Panc1 (cell line): ENCODE measurements around the gene FBXO42. TPM values are rescaled to one million over a fixed set of nuclear protein-coding genes. Genes with fewer than 3 reads are reported as not detected.
A peak's percentile ranks its signal among the peaks of the same experiment; 100 is the strongest.

Experiments
- ATAC-seq: fragments of 200-7000 bp; cut with Tn5 transposase; 2 replicates; pipeline ENCODE4 v1.9.1; 2020; ENCODE audit warnings: mild to moderate bottlenecking, moderate library complexity
- BruUV-seq: library from RNA; stranded (reverse); fragments of 400-500 nt; replicated peaks from 2 replicates; lab custom pipeline; 2021; lab: Mats Ljungman, UMichigan
- CTCF ChIA-PET: fragments of 300-600 bp; sonication (Branson Sonifier 250); formaldehyde crosslinking; loops from one replicate; lab custom pipeline; 2022; ENCODE audit warnings: antibody characterized with exemption; lab: Charles Lee
- POLR2A ChIA-PET: fragments of 300-600 bp; sonication (Branson Sonifier 250); formaldehyde crosslinking; loops from one replicate; lab custom pipeline; 2022; ENCODE audit warnings: antibody characterized with exemption; lab: Charles Lee
- DNase-seq: peaks from one replicate; pipeline ENCODE4 v3.0.0-alpha.2; 2010; ENCODE audit warnings: low read depth, low spot score
- H3K27ac ChIP-seq: 2 replicates; pipeline ENCODE4 v1.5.1; 2011; ENCODE audit warnings: mild to moderate bottlenecking, low read length, inconsistent platforms
- H3K27me3 ChIP-seq: fragments of 200-500 bp; sonication (Bioruptor generic); 2 replicates; pipeline ENCODE4 v1.6.0; 2014; ENCODE audit warnings: low read length, inconsistent platforms; ENCODE audit not compliant: control insufficient read depth, insufficient read depth
- H3K36me3 ChIP-seq: fragments of 200-500 bp; sonication (Bioruptor generic); 2 replicates; pipeline ENCODE4 v1.5.1; 2014; ENCODE audit warnings: inconsistent platforms, mild to moderate bottlenecking, low read length, moderate library complexity; ENCODE audit not compliant: control insufficient read depth, insufficient read depth
- H3K4me1 ChIP-seq: 2 replicates; pipeline ENCODE4 v1.5.1; 2011; ENCODE audit warnings: inconsistent platforms, mild to moderate bottlenecking, low read length, moderate library complexity; ENCODE audit not compliant: control insufficient read depth, insufficient read depth
- H3K4me3 ChIP-seq, 2 experiments: 2 replicates each; pipeline ENCODE4 v1.5.1; 2011 to 2012; ENCODE audit warnings: low read depth in 2 of 2, low read length in 2 of 2, mild to moderate bottlenecking in 2 of 2, inconsistent platforms in 1 of 2, moderate library complexity in 1 of 2
- H3K9me3 ChIP-seq: fragments of 200-500 bp; sonication (Bioruptor generic); 2 replicates; pipeline ENCODE4 v1.5.1; 2014; ENCODE audit warnings: low read depth, mild to moderate bottlenecking, inconsistent platforms, low read length, moderate library complexity; ENCODE audit not compliant: control insufficient read depth, insufficient read depth
- CTCF ChIP-seq: fragments of 450-650 bp; IDR thresholded peaks from 2 replicates; pipeline ENCODE4 v1.5.1; 2017; ENCODE audit warnings: mild to moderate bottlenecking
- POLR2AphosphoS5 ChIP-seq: IDR thresholded peaks from 2 replicates; pipeline ENCODE4 v1.6.1; 2012; ENCODE audit warnings: mild to moderate bottlenecking, low read depth, low read length, moderate library complexity
- SIN3A ChIP-seq: IDR thresholded peaks from 2 replicates; pipeline ENCODE4 v1.6.1; 2012; ENCODE audit warnings: low read depth, mild to moderate bottlenecking, low read length, moderate library complexity, borderline replicate concordance; ENCODE audit not compliant: insufficient read depth
- TCF7L2 ChIP-seq: IDR thresholded peaks from 2 replicates; pipeline ENCODE4 v1.6.1; 2011; ENCODE audit warnings: mild to moderate bottlenecking, low read depth, low read length, inconsistent platforms
- in situ Hi-C: cut with HindIII; loops from 2 replicates; pipeline ENCODE4 v1.10.0; 2016; ENCODE audit warnings: low sequenced_read_pairs, low pct_unique_long_range_greater_than_20kb
- intact Hi-C: fragments of 100-400 bp; cut with micrococcal nuclease; formaldehyde crosslinking; loops from one replicate; pipeline ENCODE4 v1.10.0; 2022; ENCODE audit not compliant: unreplicated experiment
- total RNA-seq: library from RNA; stranded (reverse); gene quantifications from one replicate; pipeline ENCODE4 v1.2.1, GENCODE V29; 2021; ENCODE audit not compliant: unreplicated experiment
- TF ChIP-seq, protein P1 (sequence below), 2 experiments: IDR thresholded peaks; 2 replicates each; pipeline ENCODE4 v1.6.1; 2011 to 2012; ENCODE audit warnings: low read depth in 2 of 2, control low read depth in 1 of 2, low read length in 1 of 2, mild to moderate bottlenecking in 1 of 2, moderate library complexity in 1 of 2; ENCODE audit not compliant: insufficient read depth in 1 of 2

Gene FBXO42
- total RNA-seq, 1 experiment from 2014 or later = 25.7 TPM

GRCh38 chr1:16378443-16378842 lies 26.2 kb upstream of the FBXO42 start:
- Histone ChIP-seq H3K9me3 (no peaks in the 10 kb centered on the region), H3K27ac (peak overlapping the region; percentile 80; the same call in 1 of the 2 replicates), H3K4me3 (no peak overlapping the region), H3K4me1 (peaks cover 56% of the 10 kb centered on the region), H3K36me3 (no peaks in the 10 kb centered on the region), H3K27me3 (no peaks in the 10 kb centered on the region)
- intact Hi-C loops (no loop called here), in situ Hi-C loops (no loop called here)
- POLR2A ChIA-PET = interaction anchor here (1.0 kb wide), 1 partner anchor 13 kb away, joined by 3 read pairs; no protein-coding TSS in a partner anchor
- CTCF ChIA-PET = interaction anchor here (0.7 kb wide), 1 partner anchor 338 kb away, joined by 6 read pairs; no protein-coding TSS in a partner anchor
- ATAC-seq (no peak), DNase-seq (no peak)
- TF ChIP-seq TCF7L2 (no peak), POLR2AphosphoS5 (no peak), CTCF (no peak), SIN3A (no peak)
- TF ChIP-seq, protein P1, sequence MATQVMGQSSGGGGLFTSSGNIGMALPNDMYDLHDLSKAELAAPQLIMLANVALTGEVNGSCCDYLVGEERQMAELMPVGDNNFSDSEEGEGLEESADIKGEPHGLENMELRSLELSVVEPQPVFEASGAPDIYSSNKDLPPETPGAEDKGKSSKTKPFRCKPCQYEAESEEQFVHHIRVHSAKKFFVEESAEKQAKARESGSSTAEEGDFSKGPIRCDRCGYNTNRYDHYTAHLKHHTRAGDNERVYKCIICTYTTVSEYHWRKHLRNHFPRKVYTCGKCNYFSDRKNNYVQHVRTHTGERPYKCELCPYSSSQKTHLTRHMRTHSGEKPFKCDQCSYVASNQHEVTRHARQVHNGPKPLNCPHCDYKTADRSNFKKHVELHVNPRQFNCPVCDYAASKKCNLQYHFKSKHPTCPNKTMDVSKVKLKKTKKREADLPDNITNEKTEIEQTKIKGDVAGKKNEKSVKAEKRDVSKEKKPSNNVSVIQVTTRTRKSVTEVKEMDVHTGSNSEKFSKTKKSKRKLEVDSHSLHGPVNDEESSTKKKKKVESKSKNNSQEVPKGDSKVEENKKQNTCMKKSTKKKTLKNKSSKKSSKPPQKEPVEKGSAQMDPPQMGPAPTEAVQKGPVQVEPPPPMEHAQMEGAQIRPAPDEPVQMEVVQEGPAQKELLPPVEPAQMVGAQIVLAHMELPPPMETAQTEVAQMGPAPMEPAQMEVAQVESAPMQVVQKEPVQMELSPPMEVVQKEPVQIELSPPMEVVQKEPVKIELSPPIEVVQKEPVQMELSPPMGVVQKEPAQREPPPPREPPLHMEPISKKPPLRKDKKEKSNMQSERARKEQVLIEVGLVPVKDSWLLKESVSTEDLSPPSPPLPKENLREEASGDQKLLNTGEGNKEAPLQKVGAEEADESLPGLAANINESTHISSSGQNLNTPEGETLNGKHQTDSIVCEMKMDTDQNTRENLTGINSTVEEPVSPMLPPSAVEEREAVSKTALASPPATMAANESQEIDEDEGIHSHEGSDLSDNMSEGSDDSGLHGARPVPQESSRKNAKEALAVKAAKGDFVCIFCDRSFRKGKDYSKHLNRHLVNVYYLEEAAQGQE (IDR thresholded peaks at IDR 0.05; ENCODE audit: insufficient read depth in 1 of 2, low read depth in 2 of 2, low read length in 1 of 2) = no peak
- no TSS peak for BruUV-seq

DNA sequence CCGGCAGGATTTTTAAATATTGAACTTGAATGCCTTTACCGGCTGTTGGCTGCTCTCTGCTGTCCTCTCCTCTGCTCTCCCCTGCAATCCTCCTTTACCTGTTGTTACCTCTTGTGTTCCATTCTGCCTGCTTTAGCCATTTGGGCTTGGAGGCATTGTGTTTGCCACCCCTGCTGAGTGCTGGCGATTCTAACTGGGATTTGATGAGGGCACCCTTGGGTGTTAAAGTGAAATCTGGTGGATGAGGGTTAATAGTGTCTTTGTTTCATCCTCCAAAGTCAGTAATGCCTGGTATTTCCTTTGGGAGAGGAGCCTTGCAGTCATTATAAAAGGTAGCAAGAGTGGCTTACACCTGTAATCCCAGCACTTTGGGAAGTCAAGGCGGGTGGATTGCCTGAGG lies 24.7 kb upstream of the FBXO42 start:
- CTCF ChIA-PET = interaction anchor here (0.7 kb wide), 1 partner anchor 295 kb away, joined by 12 read pairs; no protein-coding TSS in a partner anchor
- H3K36me3 ChIP-seq = no peaks in the 10 kb centered on the region
- BruUV-seq = no TSS peak
- POLR2A ChIA-PET = no interaction called here
- in situ Hi-C loops (no loop called here), intact Hi-C loops (no loop called here)
- no peak overlapping the region for H3K4me3 ChIP-seq
- H3K27me3 ChIP-seq = no peaks in the 10 kb centered on the region
- H3K4me1 ChIP-seq = peaks cover 66% of the 10 kb centered on the region
- TF ChIP-seq TCF7L2 = no peak
- no peak for TF ChIP-seq SIN3A
- TF ChIP-seq POLR2AphosphoS5 = no peak
- TF ChIP-seq CTCF = no peak
- TF ChIP-seq, protein P1 (IDR thresholded peaks at IDR 0.05; ENCODE audit: insufficient read depth in 1 of 2, low read depth in 2 of 2, low read length in 1 of 2) = no peak
- no peaks in the 10 kb centered on the region for H3K9me3 ChIP-seq
- peak overlapping the region; percentile 80 for H3K27ac ChIP-seq
- ATAC-seq = no peak
- DNase-seq = no peak
